Colonic mucosa (tissue), 4 donors: ENCODE measurements around the gene ATP12A. TPM values are rescaled to one million over a fixed set of nuclear protein-coding genes. Genes with fewer than 3 reads are reported as not detected.
A peak's percentile ranks its signal among the peaks of the same experiment; 100 is the strongest.

Source experiments
- DNase-seq: peaks from one replicate; pipeline ENCODE4 v3.0.0-alpha.2; 2020
- H3K27ac ChIP-seq: fragments of 200-600 bp; one replicate; pipeline ENCODE4 v1.8.0; 2021
- H3K27me3 ChIP-seq: fragments of 200-600 bp; one replicate; pipeline ENCODE4 v1.8.0; 2021
- H3K36me3 ChIP-seq: fragments of 200-600 bp; one replicate; pipeline ENCODE4 v1.8.0; 2021
- H3K4me1 ChIP-seq: fragments of 200-600 bp; one replicate; pipeline ENCODE4 v1.8.0; 2021; ENCODE audit warnings: mild to moderate bottlenecking
- H3K4me3 ChIP-seq: fragments of 200-600 bp; one replicate; pipeline ENCODE4 v1.8.0; 2021
- H3K9ac ChIP-seq, 2 donors: one replicate each; pipeline ENCODE4 v1.7.0; 2013; ENCODE audit warnings: control low read depth in 2 of 2, low read depth in 2 of 2, low read length in 2 of 2
- H3K9me3 ChIP-seq: fragments of 200-600 bp; one replicate; pipeline ENCODE4 v1.8.0; 2021
- intact Hi-C: fragments of 100-400 bp; cut with DNase I; formaldehyde crosslinking; loops from one replicate; pipeline ENCODE4 v1.14.1; 2022
- total RNA-seq, 2 donors: library from RNA; stranded (reverse); fragmentation: NEBNext Ultra II Directional in 1 of 2; extraction: Animal tissue kit (Norgen Biotek cat#: 25700) in 1 of 2; gene quantifications; one replicate each; pipeline ENCODE4 v1.2.1, GENCODE V29; 2021
- TF ChIP-seq, protein P1 (sequence below): fragments of 200-600 bp; IDR thresholded peaks from one replicate; pipeline ENCODE4 v1.8.0; 2022; ENCODE audit warnings: antibody characterized with exemption, mild to moderate bottlenecking
- donor health status: healthy.
- donor health status: DM: no; HTN: no; CAD: no.
- donor health status: DM: no; HTN: no; CAD: no.

ATP12A gene
- total RNA-seq, 2 donors from 2014 or later = 0.64 to 1.4 TPM

DNA sequence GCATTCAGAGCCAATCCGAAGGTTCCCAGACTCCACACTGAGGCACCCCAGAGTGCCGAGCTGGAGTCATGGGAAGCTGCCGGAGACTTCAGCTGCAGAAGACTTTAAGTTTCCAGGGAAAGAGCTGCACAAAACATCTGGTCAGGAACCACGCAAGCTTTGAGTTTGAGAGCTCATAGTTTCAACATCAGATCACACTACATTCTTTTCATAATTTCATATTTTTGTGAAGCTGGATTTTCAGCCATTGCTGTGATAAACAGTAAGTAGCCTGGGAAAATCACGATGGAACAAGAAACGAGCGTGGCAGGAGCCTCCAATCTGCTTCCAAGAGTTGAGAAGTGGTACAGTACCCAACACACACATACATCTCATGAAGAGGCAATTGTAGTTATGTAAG lies 25.5 kb upstream of the ATP12A start:
- peak; percentile 5 for DNase-seq
- Histone ChIP-seq H3K27ac (no peak overlapping the region), H3K36me3 (no peaks in the 10 kb centered on the region), H3K4me1 (peaks cover 11% of the 10 kb centered on the region), H3K27me3 (no peaks in the 10 kb centered on the region), H3K4me3 (no peak overlapping the region), H3K9ac (no peak overlapping the region), H3K9me3 (no peaks in the 10 kb centered on the region)
- TF ChIP-seq, protein P1, sequence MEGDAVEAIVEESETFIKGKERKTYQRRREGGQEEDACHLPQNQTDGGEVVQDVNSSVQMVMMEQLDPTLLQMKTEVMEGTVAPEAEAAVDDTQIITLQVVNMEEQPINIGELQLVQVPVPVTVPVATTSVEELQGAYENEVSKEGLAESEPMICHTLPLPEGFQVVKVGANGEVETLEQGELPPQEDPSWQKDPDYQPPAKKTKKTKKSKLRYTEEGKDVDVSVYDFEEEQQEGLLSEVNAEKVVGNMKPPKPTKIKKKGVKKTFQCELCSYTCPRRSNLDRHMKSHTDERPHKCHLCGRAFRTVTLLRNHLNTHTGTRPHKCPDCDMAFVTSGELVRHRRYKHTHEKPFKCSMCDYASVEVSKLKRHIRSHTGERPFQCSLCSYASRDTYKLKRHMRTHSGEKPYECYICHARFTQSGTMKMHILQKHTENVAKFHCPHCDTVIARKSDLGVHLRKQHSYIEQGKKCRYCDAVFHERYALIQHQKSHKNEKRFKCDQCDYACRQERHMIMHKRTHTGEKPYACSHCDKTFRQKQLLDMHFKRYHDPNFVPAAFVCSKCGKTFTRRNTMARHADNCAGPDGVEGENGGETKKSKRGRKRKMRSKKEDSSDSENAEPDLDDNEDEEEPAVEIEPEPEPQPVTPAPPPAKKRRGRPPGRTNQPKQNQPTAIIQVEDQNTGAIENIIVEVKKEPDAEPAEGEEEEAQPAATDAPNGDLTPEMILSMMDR = no peak
- intact Hi-C loops = no loop called here

DNA sequence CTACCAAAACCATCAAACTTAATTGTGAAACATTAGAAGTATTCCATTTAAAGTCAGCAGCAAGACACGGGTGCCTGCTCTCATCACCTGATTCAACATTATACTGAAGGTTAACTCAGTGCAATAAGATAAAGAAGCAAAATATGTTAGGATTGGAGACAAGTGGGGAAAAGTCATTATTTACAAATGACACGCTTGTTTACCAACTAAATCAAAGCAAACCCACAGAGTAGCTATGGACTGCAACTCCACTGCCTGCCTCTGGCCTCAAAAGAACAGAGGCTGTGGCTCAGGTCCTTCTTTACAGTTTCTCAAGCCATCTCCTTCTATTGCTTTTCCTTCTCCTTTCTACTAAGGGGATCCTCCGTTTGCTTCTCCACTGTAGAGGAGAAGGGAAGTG lies 21.0 kb upstream of the ATP12A start:
- TF ChIP-seq, protein P1 = no peak
- intact Hi-C loops = no loop called here
- Histone ChIP-seq H3K9me3 (no peaks in the 10 kb centered on the region), H3K4me3 (no peak overlapping the region), H3K27me3 (no peaks in the 10 kb centered on the region), H3K36me3 (no peaks in the 10 kb centered on the region), H3K27ac (peak overlapping the region; percentile 38), H3K4me1 (no peaks in the 10 kb centered on the region), H3K9ac (peak overlapping the region in 1 of 2 donors; percentile 55)
- DNase-seq = no peak

DNA sequence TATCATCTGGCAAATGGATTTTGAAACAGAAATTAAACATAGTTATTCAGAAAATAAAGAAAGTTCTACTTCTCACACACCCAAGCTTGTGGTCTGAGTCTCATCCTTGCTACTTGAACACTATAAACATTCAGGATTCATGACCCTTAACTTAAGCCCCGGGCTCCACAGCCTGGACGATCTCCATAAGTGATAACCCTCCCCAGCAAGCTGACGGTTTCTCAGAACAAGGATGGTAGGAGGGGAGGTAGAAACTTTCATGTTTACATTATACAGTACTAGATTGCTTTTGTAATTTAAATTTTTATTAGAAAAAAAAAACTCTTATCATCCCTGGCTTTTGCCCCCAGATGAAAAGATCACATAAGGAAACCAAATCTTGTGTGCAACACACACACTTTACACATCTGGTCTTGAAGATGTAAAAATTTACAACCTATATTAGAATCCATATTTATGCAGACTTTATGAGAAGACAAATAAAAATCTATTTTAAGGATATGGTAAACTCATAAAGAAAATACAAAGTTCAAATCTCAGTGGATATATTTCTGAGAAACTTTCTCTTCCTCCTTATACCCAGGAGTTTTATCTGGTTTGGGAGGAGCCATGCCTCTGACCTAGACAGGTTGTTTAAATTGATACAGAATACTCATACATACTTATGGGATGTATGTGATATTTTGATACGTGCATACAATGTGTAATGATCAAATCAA lies 20.0 kb upstream of the ATP12A start:
- TF ChIP-seq, protein P1 = no peak
- intact Hi-C loops = no loop called here
- H3K36me3 ChIP-seq = no peaks in the 10 kb centered on the region

DNA sequence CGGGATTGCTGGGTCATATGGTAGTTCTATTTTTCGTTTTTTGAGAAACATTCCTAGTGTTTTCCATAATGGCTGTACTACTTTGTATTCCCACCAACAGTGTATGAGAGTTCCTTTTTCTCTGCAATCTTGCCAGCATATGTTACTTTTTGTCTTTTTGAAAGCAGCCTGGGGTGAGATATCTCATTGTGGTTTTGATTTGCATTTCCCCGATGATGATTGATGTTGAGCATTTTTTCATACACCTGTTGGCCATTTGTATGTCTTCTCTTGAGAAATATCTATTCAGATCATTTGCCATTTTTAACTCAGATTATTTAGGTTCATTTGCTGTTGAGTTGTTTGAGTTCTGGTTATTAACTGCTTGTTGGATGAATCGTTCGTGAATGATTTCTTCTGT lies 18.5 kb upstream of the ATP12A start:
- no peaks in the 10 kb centered on the region for H3K9me3 ChIP-seq
- H3K27me3 ChIP-seq = no peaks in the 10 kb centered on the region
- DNase-seq = no peak
- TF ChIP-seq, protein P1 = no peak
- H3K9ac ChIP-seq = no peak overlapping the region
- H3K4me1 ChIP-seq = no peaks in the 10 kb centered on the region
- intact Hi-C loops = no loop called here
- H3K4me3 ChIP-seq = no peak overlapping the region
- H3K36me3 ChIP-seq = no peaks in the 10 kb centered on the region
- peak overlapping the region; percentile 79 for H3K27ac ChIP-seq

More for the DNA sequence above, 20.0 kb upstream of the ATP12A start:
- Histone ChIP-seq H3K4me1 (no peaks in the 10 kb centered on the region), H3K9me3 (no peaks in the 10 kb centered on the region), H3K27ac (peak overlapping the region; percentile 62), H3K27me3 (no peaks in the 10 kb centered on the region), H3K4me3 (no peak overlapping the region), H3K9ac (no peak overlapping the region)
- peak; percentile 62 for DNase-seq

DNA sequence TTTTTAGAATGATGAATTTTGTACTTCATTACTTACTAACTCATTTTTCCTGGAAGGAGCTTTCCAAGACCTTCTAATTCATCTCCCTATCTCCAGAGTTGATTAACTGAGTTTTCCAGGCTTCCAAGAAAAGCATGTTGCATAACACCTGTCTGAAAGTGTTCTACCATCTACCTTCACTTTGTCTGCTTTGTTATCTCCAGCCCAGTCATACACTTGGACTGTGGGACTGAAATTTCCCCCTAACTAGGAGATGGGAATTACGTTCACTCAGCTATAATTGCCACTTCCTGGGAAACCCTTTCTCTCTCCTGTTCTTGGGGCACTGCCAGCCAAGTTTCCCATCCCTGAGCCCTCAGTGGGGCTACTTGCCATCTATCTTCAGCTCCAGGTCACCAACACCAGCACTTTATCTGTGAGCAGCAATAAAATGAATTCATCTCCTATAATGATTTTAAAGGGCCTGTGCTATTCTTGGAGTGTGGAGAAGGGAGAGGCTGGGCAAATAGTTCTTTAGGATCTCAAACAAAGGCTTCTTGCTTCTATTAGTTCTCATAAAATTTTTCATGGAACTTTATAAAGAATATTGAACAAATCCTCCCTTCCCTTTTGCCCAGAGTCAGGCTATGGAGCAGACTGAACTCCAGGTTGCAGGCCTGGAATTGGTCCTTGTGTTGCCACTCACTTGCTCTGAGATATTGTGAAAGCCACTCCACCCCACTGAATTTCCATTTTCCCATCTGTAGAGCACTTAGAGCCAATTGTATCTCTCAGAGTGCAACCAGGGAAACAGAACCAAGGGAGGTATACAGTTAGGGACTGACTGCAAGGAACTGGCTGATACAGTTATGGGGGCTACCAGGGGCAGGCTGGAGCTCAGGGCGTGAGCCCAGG lies 17.8 kb upstream of the ATP12A start:
- Histone ChIP-seq H3K4me3 (no peak overlapping the region), H3K9me3 (no peaks in the 10 kb centered on the region), H3K27ac (peak overlapping the region; percentile 79), H3K27me3 (no peaks in the 10 kb centered on the region), H3K36me3 (no peaks in the 10 kb centered on the region), H3K9ac (no peak overlapping the region), H3K4me1 (no peaks in the 10 kb centered on the region)
- TF ChIP-seq, protein P1 = no peak
- intact Hi-C loops = no loop called here
- DNase-seq = peak; percentile 74
